Testis (tissue), 2 donors: ENCODE results near the gene BEAN1.

Source experiments
- POLR2A ChIP-seq: fragments of 450-650 bp; IDR thresholded peaks from one replicate; pipeline ENCODE4 v1.6.1; 2017; ENCODE audit warnings: antibody characterized with exemption, mild to moderate bottlenecking, moderate library complexity
- TF ChIP-seq, protein P1 (sequence below), 3 experiments: fragments of 450-650 bp in 2 of 3; fragments of 200-600 bp in 1 of 3; sonication (generic) in 1 of 3; IDR thresholded peaks; one replicate each; pipeline ENCODE4 v1.5.1; 2016 to 2019; ENCODE audit warnings: antibody characterized with exemption in 3 of 3, mild to moderate bottlenecking in 2 of 3, moderate library complexity in 1 of 3

DNA sequence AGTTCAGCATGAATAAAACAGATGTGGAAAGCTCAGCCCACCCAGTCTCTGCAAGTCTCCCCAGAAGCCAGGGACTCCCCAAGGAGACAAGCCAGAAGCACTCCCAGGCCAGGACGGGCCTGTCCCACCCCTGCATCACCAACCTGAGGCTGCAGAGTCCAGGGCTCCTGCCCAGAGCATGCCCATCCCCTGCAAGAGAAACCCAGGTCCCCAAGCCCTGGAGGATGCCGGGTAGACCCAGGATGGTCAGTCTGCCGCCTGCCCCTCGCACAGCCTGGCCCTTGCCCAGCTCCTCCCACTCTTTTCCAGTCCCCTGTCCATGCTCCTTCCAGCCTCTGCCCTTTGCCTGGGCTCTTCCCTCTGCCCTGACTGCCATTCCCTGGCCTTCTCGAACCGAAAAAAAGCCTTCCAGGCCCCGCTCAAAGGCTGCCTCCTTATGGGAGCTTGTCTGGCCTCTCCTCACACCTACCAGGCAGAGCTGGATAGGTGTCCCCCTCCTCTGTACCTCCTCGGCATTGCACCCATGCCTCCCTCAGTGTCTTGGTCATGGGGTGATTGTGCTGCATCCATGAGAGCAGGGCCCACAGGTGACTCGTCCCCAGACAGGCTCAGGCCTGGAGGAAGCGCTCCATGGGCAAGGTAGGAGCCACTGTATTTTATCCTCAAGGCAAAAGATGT is 44.8 kb downstream of the BEAN1 start:
- TF ChIP-seq, protein P1, sequence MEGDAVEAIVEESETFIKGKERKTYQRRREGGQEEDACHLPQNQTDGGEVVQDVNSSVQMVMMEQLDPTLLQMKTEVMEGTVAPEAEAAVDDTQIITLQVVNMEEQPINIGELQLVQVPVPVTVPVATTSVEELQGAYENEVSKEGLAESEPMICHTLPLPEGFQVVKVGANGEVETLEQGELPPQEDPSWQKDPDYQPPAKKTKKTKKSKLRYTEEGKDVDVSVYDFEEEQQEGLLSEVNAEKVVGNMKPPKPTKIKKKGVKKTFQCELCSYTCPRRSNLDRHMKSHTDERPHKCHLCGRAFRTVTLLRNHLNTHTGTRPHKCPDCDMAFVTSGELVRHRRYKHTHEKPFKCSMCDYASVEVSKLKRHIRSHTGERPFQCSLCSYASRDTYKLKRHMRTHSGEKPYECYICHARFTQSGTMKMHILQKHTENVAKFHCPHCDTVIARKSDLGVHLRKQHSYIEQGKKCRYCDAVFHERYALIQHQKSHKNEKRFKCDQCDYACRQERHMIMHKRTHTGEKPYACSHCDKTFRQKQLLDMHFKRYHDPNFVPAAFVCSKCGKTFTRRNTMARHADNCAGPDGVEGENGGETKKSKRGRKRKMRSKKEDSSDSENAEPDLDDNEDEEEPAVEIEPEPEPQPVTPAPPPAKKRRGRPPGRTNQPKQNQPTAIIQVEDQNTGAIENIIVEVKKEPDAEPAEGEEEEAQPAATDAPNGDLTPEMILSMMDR (IDR thresholded peaks at IDR 0.05) = no peak
- TF ChIP-seq POLR2A = no peak
